SK-N-SH (cell line): ENCODE measurements around the gene FSD1. TPM values are rescaled to one million over a fixed set of nuclear protein-coding genes. Genes with fewer than 3 reads are reported as not detected.

Experiments used
- CTCF ChIA-PET: fragments of 300-600, 350-600 bp; formaldehyde crosslinking; extraction: SDS; loops from one replicate; lab custom pipeline; 2021; lab: Yijun Ruan, JAX
- POLR2A ChIA-PET: fragments of 350-600 bp; sonication (Branson Sonifier 250); formaldehyde crosslinking; extraction: SDS; loops from one replicate; lab custom pipeline; 2020; ENCODE audit warnings: antibody characterized with exemption, inconsistent platforms; lab: Yijun Ruan, JAX
- DNase-seq: peaks from one replicate; pipeline ENCODE4 v3.0.0; 2012
- H2AFZ ChIP-seq: fragments of 200-600 bp; sonication (generic); 2 replicates; pipeline ENCODE4 v1.8.1; 2016; ENCODE audit warnings: antibody characterized with exemption, mild to moderate bottlenecking, low read depth
- H3F3A ChIP-seq: fragments of 200-600 bp; sonication (generic); replicated peaks from 2 replicates; pipeline ENCODE3; 2016; ENCODE audit warnings: antibody characterized with exemption, mild to moderate bottlenecking; ENCODE audit not compliant: insufficient read depth
- H3K27ac ChIP-seq, 2 experiments: fragments of 200-500 bp in 1 of 2; fragments of 200-600 bp in 1 of 2; sonication (Bioruptor generic) in 1 of 2; sonication (generic), shearing (Covaris generic) in 1 of 2; 2 replicates each; pipeline versions ENCODE4 v1.5.1 to v1.6.1; 2014 to 2016; ENCODE audit warnings: low read depth in 2 of 2, inconsistent platforms in 1 of 2, low read length in 1 of 2, mild to moderate bottlenecking in 1 of 2, mixed read lengths in 1 of 2
- H3K27me3 ChIP-seq: fragments of 200-600 bp; sonication (generic), shearing (Covaris generic); 2 replicates; pipeline ENCODE4 v1.6.1; 2016; ENCODE audit warnings: mixed run types; ENCODE audit not compliant: insufficient read depth
- H3K36me3 ChIP-seq, 2 experiments: fragments of 200-500 bp in 1 of 2; fragments of 200-600 bp in 1 of 2; sonication (Bioruptor generic) in 1 of 2; sonication (generic) in 1 of 2; replicated peaks in 1 of 2; 2 replicates each; pipeline versions ENCODE3 to v1.5.1; 2014 to 2016; ENCODE audit warnings: low read length in 1 of 2, mild to moderate bottlenecking in 1 of 2; ENCODE audit not compliant: insufficient read depth in 2 of 2, control insufficient read depth in 1 of 2
- H3K4me1 ChIP-seq, 2 experiments: fragments of 200-500 bp in 1 of 2; fragments of 200-600 bp in 1 of 2; sonication (Bioruptor generic) in 1 of 2; sonication (generic), shearing (Covaris generic) in 1 of 2; 2 replicates each; pipeline versions ENCODE4 v1.5.1 to v1.6.1; 2014 to 2016; ENCODE audit warnings: low read depth in 1 of 2, low read length in 1 of 2, mixed run types in 1 of 2; ENCODE audit not compliant: insufficient read depth in 2 of 2, control insufficient read depth in 1 of 2
- H3K4me2 ChIP-seq: fragments of 200-600 bp; sonication (generic), shearing (Covaris generic); 2 replicates; pipeline ENCODE4 v1.6.1; 2017; ENCODE audit warnings: mixed run types
- H3K4me3 ChIP-seq, 2 experiments: fragments of 200-500 bp in 1 of 2; fragments of 200-600 bp in 1 of 2; sonication (Bioruptor generic) in 1 of 2; sonication (generic), shearing (Covaris generic) in 1 of 2; 2 replicates each; pipeline versions ENCODE4 v1.5.1 to v1.8.1; 2014 to 2016; ENCODE audit warnings: low read depth in 2 of 2, inconsistent platforms in 1 of 2, low read length in 1 of 2, mild to moderate bottlenecking in 1 of 2, mixed read lengths in 1 of 2, moderate library complexity in 1 of 2
- H3K79me2 ChIP-seq: fragments of 200-600 bp; sonication (generic); 2 replicates; pipeline ENCODE4 v1.8.1; 2017; ENCODE audit warnings: mild to moderate bottlenecking; ENCODE audit not compliant: insufficient read depth
- H3K9ac ChIP-seq: fragments of 200-600 bp; sonication (generic); 2 replicates; pipeline ENCODE4 v1.6.1; 2017; ENCODE audit warnings: mixed run types
- H3K9me2 ChIP-seq: fragments of 200-600 bp; sonication (generic); 2 replicates; pipeline ENCODE4 v1.6.1; 2017; ENCODE audit warnings: mixed run types
- H3K9me3 ChIP-seq: fragments of 200-600 bp; sonication (generic); 2 replicates; pipeline ENCODE4 v1.6.1; 2017; ENCODE audit warnings: mixed run types, mild to moderate bottlenecking, moderate library complexity
- H4K20me1 ChIP-seq: fragments of 200-600 bp; sonication (generic); 2 replicates; pipeline ENCODE4 v1.6.1; 2017; ENCODE audit warnings: mild to moderate bottlenecking, mixed run types; ENCODE audit not compliant: insufficient read depth
- ELF1 ChIP-seq: IDR thresholded peaks from 2 replicates; pipeline ENCODE4 v1.4.0; 2012
- EP300 ChIP-seq, 2 experiments: IDR thresholded peaks; 2 replicates each; pipeline versions ENCODE4 v1.4.0 to v1.6.1; 2012; ENCODE audit warnings: borderline replicate concordance in 1 of 2, low read depth in 1 of 2, low read length in 1 of 2
- GATA2 ChIP-seq: sonication (generic); formaldehyde crosslinking; IDR thresholded peaks from 2 replicates; pipeline ENCODE4 v1.5.0; 2020; ENCODE audit warnings: mild to moderate bottlenecking, missing genetic modification reagents
- JUND ChIP-seq: IDR thresholded peaks from 2 replicates; pipeline ENCODE4 v1.4.0; 2012
- MEF2A ChIP-seq: IDR thresholded peaks from 2 replicates; pipeline ENCODE4 v1.4.0; 2012; ENCODE audit warnings: low read depth, borderline replicate concordance
- NFIC ChIP-seq: IDR thresholded peaks from 2 replicates; pipeline ENCODE4 v1.4.0; 2012; ENCODE audit warnings: borderline replicate concordance
- RFX5 ChIP-seq: IDR thresholded peaks from 2 replicates; pipeline ENCODE4 v1.6.1; 2012; ENCODE audit warnings: mild to moderate bottlenecking, improper control_type of control experiment, low read length
- SIN3A ChIP-seq: IDR thresholded peaks from 2 replicates; pipeline ENCODE4 v1.6.1; 2012; ENCODE audit warnings: low read depth, mild to moderate bottlenecking, low read length, moderate library complexity, borderline replicate concordance
- TAF1 ChIP-seq: IDR thresholded peaks from 2 replicates; pipeline ENCODE4 v1.6.1; 2012; ENCODE audit warnings: low read depth, mild to moderate bottlenecking, low read length, moderate library complexity, borderline replicate concordance
- WGBS: methylation state at CpG from one replicate; pipeline ENCODE4 v1.1.6; 2017; ENCODE audit warnings: low lambda C conversion rate; 5-methylcytosine and 5-hydroxymethylcytosine counted together
- polyA plus RNA-seq, 3 experiments: library from polyadenylated mRNA; depleted of rRNA; stranded (reverse); fragments of >200 nt; gene quantifications; 2 replicates each; pipeline ENCODE4 v1.2.3, GENCODE V29; 2012
- TF ChIP-seq, protein P1 (sequence below): IDR thresholded peaks from 2 replicates; pipeline ENCODE4 v1.4.0; 2012; ENCODE audit warnings: low read depth, borderline replicate concordance
- TF ChIP-seq, protein P2 (sequence below): fragments of 200-600 bp; sonication (generic); IDR thresholded peaks from 2 replicates; pipeline ENCODE4 v1.6.1; 2017; ENCODE audit warnings: antibody characterized with exemption, mild to moderate bottlenecking, moderate library complexity
- TF ChIP-seq, protein P3 (sequence below): fragments of 150-350 bp; IDR thresholded peaks from 2 replicates; pipeline ENCODE4 v1.6.1; 2017; ENCODE audit warnings: antibody characterized with exemption, low read length, low read depth, borderline replicate concordance

FSD1 gene
- polyA plus RNA-seq, 1 of the 3 experiments (the other 2 are of a cell fraction): 49.0 TPM

DNA sequence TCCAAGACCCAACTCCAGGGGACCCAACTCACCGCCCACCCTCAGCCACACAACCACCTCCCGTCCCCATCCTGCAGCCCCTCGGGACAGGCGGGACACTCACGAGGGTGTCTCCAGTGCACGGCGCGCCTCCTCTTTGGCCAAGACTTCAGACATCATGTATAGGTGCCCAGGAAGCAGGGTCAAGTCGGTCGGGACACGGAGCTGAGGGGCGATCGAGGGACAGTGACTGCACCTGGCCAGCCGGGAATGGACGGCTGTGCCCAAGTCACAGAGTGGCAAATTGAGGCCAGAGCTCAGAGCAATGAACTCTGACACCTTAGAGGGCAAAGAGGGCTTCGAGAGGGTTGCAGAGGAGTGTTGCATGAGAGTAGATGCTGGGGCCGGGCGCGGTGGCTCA is 25.5 kb downstream of the FSD1 start:
- peaks cover 0 to 16% of the 10 kb centered on the region in 2 experiments; a peak in 2 of 4 replicates for H3K4me1 ChIP-seq
- no peak for DNase-seq
- H3K36me3 ChIP-seq: no peaks in the 10 kb centered on the region
- no peak overlapping the region for H3K9ac ChIP-seq
- TF ChIP-seq EP300 (IDR thresholded peaks at IDR 0.05; ENCODE audit: borderline replicate concordance in 1 of 2, low read depth in 1 of 2, low read length in 1 of 2) (no peak), MEF2A (no peak), GATA2 (CRISPR knock-in tag) (no peak), SIN3A (no peak), NFIC (no peak), TAF1 (no peak), RFX5 (no peak), JUND (no peak)
- TF ChIP-seq, protein P1, sequence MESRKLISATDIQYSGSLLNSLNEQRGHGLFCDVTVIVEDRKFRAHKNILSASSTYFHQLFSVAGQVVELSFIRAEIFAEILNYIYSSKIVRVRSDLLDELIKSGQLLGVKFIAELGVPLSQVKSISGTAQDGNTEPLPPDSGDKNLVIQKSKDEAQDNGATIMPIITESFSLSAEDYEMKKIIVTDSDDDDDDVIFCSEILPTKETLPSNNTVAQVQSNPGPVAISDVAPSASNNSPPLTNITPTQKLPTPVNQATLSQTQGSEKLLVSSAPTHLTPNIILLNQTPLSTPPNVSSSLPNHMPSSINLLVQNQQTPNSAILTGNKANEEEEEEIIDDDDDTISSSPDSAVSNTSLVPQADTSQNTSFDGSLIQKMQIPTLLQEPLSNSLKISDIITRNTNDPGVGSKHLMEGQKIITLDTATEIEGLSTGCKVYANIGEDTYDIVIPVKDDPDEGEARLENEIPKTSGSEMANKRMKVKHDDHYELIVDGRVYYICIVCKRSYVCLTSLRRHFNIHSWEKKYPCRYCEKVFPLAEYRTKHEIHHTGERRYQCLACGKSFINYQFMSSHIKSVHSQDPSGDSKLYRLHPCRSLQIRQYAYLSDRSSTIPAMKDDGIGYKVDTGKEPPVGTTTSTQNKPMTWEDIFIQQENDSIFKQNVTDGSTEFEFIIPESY: no peak
- TF ChIP-seq, protein P2, sequence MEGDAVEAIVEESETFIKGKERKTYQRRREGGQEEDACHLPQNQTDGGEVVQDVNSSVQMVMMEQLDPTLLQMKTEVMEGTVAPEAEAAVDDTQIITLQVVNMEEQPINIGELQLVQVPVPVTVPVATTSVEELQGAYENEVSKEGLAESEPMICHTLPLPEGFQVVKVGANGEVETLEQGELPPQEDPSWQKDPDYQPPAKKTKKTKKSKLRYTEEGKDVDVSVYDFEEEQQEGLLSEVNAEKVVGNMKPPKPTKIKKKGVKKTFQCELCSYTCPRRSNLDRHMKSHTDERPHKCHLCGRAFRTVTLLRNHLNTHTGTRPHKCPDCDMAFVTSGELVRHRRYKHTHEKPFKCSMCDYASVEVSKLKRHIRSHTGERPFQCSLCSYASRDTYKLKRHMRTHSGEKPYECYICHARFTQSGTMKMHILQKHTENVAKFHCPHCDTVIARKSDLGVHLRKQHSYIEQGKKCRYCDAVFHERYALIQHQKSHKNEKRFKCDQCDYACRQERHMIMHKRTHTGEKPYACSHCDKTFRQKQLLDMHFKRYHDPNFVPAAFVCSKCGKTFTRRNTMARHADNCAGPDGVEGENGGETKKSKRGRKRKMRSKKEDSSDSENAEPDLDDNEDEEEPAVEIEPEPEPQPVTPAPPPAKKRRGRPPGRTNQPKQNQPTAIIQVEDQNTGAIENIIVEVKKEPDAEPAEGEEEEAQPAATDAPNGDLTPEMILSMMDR: no peak
- TF ChIP-seq, protein P3, sequence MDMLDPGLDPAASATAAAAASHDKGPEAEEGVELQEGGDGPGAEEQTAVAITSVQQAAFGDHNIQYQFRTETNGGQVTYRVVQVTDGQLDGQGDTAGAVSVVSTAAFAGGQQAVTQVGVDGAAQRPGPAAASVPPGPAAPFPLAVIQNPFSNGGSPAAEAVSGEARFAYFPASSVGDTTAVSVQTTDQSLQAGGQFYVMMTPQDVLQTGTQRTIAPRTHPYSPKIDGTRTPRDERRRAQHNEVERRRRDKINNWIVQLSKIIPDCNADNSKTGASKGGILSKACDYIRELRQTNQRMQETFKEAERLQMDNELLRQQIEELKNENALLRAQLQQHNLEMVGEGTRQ: no peak
- H3K9me3 ChIP-seq: no peaks in the 10 kb centered on the region
- ChIA-PET POLR2A (interaction anchor here (1.0 to 1.1 kb wide), 2 partner anchors 13 to 52 kb away, joined by 3 read pairs; partner anchors contain the start of gene MPND), CTCF (interaction anchor here (2.1 kb wide), 1 partner anchor 63 kb away, joined by 8 read pairs; no protein-coding TSS in a partner anchor)
- no peaks in the 10 kb centered on the region for H4K20me1 ChIP-seq
- H3K27me3 ChIP-seq: no peaks in the 10 kb centered on the region
- no peaks in the 10 kb centered on the region for H3K9me2 ChIP-seq
- peaks cover 6% of the 10 kb centered on the region for H3F3A ChIP-seq
- no peak overlapping the region for H2AFZ ChIP-seq
- 93% methylated on average over 19 of the region's 19 CpGs for WGBS
- no peak overlapping the region for H3K27ac ChIP-seq
- H3K4me3 ChIP-seq: no peak overlapping the region
- peaks cover 7% of the 10 kb centered on the region; the same call in 1 of the 2 replicates for H3K79me2 ChIP-seq
- no peak overlapping the region for H3K4me2 ChIP-seq

DNA sequence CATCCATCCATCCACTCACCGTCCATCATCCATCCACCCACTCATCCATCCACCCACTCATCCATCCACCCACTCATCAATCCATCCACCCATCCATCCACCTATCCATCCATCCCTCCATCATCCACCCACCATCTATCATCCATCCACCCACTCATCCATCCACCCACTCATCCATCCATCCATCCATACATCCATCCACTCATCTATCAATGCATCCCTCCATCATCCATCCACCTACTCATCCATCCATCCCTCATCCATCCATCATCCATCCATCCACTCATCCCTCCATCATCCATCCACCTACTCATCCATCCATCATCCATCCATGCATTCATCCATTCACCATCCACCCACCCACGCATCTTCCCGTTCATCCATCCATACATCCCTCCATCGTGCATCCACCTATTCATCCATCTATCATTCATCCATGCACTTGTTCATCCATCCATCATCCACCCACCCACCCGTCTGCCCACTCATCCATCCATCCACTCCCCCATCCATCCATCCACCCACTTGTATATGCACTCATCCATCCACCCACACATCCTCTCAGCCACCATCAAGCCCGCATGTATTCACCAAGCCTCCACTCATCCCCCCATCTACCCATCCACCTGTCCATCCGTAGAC is 30.7 kb downstream of the FSD1 start:
- no peaks in the 10 kb centered on the region for H3F3A ChIP-seq
- TF ChIP-seq TAF1: no peak
- no peak for TF ChIP-seq ELF1
- TF ChIP-seq, protein P1: no peak
- no peak overlapping the region for H3K27ac ChIP-seq
- no peaks in the 10 kb centered on the region for H3K9me2 ChIP-seq
- no peak overlapping the region for H3K9ac ChIP-seq
- no peak overlapping the region for H2AFZ ChIP-seq
- no peaks in the 10 kb centered on the region for H3K9me3 ChIP-seq
- no peak for DNase-seq
- no peaks in the 10 kb centered on the region for H3K79me2 ChIP-seq
- no peak overlapping the region for H3K4me3 ChIP-seq
- no peak overlapping the region for H3K4me2 ChIP-seq
- H3K4me1 ChIP-seq: no peaks in the 10 kb centered on the region
- CTCF ChIA-PET: no interaction called here
- POLR2A ChIA-PET: no interaction called here
- 90% methylated on average over 7 of the region's 7 CpGs for WGBS
- no peaks in the 10 kb centered on the region for H3K27me3 ChIP-seq
- H4K20me1 ChIP-seq: no peaks in the 10 kb centered on the region
- H3K36me3 ChIP-seq: no peaks in the 10 kb centered on the region
